GM12891 (cell line): ENCODE results near the gene TMEM242.
A peak's percentile ranks its signal among the peaks of the same experiment; 100 is the strongest.

Experiments used
- DNase-seq: peaks from one replicate; pipeline ENCODE4 v3.0.0; 2011; ENCODE audit warnings: low spot score; ENCODE audit not compliant: insufficient read length
- FAIRE-seq: peaks from 2 replicates; lab custom pipeline; 2011; peaks lifted over from hg19 to GRCh38; lab: Jason Lieb, UNC
- PAX5 ChIP-seq: IDR thresholded peaks from 2 replicates; pipeline ENCODE4 v1.6.1; 2011; ENCODE audit warnings: low read length, moderate library complexity, mild to moderate bottlenecking; ENCODE audit not compliant: insufficient read depth, severe bottlenecking
- POLR2A ChIP-seq: IDR thresholded peaks from 2 replicates; pipeline ENCODE4 v1.6.1; 2011; ENCODE audit warnings: low read depth, low read length, control low read depth
- POLR2AphosphoS5 ChIP-seq: IDR thresholded peaks from 2 replicates; pipeline ENCODE4 v1.6.1; 2011; ENCODE audit warnings: low read depth, low read length, control low read depth
- POU2F2 ChIP-seq: IDR thresholded peaks from 2 replicates; pipeline ENCODE4 v1.6.1; 2011; ENCODE audit warnings: low read depth, mild to moderate bottlenecking, control low read depth, low read length, moderate library complexity
- SPI1 ChIP-seq: IDR thresholded peaks from 2 replicates; pipeline ENCODE4 v1.6.1; 2011; ENCODE audit warnings: low read depth, low read length, control low read depth
- TAF1 ChIP-seq: IDR thresholded peaks from 2 replicates; pipeline ENCODE4 v1.6.1; 2011; ENCODE audit warnings: low read depth, low read length, control low read depth

The TMEM242 gene

GRCh38 chr6:157307661-157308060 is 15.7 kb downstream of the TMEM242 start:
- FAIRE-seq, result no peak

DNA sequence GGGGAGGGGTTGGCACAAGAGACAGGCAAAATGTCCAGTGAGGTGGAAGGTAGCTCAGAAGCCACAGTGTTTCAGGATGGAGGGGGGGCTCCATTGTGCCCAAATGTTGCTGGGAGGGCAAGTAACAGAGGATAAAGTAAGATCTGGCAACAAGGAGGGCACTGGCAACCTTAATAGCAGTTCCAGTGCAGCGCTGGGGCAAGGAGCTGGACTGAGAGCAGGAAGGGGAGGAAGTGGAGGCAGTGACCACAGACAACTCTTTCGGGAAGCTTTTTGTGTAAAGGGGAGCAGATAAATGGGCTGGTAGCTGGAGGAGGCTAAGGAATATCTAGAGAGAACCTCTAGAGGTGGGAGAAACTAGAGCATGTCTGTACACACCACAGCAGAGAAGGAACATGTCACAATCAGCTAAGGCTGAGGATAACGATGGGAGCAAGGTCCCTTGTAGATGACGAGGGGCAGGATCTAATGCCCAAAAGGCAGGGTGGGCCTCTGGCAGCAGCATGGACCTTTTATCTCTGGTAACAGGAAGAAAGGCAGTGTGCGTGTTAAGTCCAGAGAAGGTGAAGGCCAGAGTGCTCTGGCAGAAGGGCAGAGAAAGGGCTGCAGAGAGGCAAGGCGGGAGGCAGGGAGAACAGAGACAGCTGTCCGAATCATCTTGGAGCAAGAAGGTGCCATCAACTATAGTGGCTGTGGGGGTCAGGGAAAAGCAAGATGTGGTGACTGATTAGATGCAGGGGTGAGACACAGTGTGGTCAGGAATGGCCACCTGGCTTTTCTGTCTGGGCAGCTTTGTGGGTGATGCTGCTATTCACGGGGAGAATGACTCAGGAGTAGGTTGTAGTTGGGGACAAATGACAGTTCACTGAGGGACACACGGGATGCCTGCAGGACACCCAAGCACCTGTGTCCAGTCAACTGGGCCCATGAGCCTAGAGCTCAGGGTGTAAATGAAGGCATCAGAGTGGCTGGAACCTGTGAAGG is 17.4 kb downstream of the TMEM242 start:
- no peak for TF ChIP-seq TAF1
- TF ChIP-seq POU2F2, result no peak
- TF ChIP-seq POLR2A, result no peak
- TF ChIP-seq SPI1, result no peak
- no peak for DNase-seq
- no peak for FAIRE-seq

More at GRCh38 chr6:157307661-157308060, 15.7 kb downstream of the TMEM242 start:
- TF ChIP-seq TAF1 (no peak), POLR2AphosphoS5 (no peak), POLR2A (no peak), POU2F2 (no peak), SPI1 (no peak), PAX5 (no peak)
- no peak for DNase-seq

- TF ChIP-seq SPI1 (0 out of 2 replicates have a peak, but pooled peaks have one; percentile 4), POLR2AphosphoS5 (no peak)
- no peak for FAIRE-seq
- no peak for DNase-seq
Measured at GRCh38 chr6:157304899-157305663, 18.2 kb downstream of the TMEM242 start.

- FAIRE-seq (peak; percentile 23), DNase-seq (no peak)
- TF ChIP-seq PAX5 (no peak), SPI1 (no peak; the same call in 1 of the 2 replicates), TAF1 (no peak), POU2F2 (no peak), POLR2AphosphoS5 (no peak)
Measured at GRCh38 chr6:157302736-157303135, 20.6 kb downstream of the TMEM242 start.

DNA sequence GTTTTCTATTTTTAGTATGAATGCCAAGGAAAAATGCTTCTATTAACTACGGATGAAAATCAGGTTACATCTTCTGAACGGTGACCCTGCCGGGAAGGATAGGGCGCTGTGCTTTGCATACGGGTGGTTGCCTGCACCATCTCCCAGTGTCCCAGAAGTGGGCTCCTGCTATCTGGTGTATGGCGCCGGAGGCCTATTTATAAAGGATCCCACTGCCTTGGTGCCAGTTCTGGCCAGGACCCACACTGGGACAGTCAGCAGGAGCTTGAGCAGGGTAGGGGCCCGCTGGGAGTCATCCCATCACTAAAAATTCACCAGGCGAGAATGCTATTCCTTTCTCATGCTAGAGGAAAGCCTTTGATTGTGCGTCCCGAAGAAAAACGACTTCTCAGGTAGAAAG is 22.9 kb downstream of the TMEM242 start:
- TF ChIP-seq SPI1, result no peak
- TF ChIP-seq POLR2AphosphoS5, result no peak
- no peak for TF ChIP-seq TAF1
- TF ChIP-seq POLR2A, result no peak
- TF ChIP-seq PAX5, result no peak
- TF ChIP-seq POU2F2, result no peak
- DNase-seq, result no peak
- no peak for FAIRE-seq

- TF ChIP-seq PAX5, result no peak
- no peak for TF ChIP-seq SPI1
- no peak for TF ChIP-seq POU2F2
- TF ChIP-seq POLR2A, result no peak
- TF ChIP-seq POLR2AphosphoS5, result no peak
- TF ChIP-seq TAF1, result no peak
- DNase-seq (no peak), FAIRE-seq (no peak)
Measured at GRCh38 chr6:157300006-157300405, 23.3 kb downstream of the TMEM242 start.

- TF ChIP-seq POLR2AphosphoS5 (no peak), POLR2A (no peak), SPI1 (no peak), TAF1 (no peak), POU2F2 (no peak), PAX5 (no peak)
- FAIRE-seq (no peak), DNase-seq (no peak)
Measured at GRCh38 chr6:157298216-157298724, 25.0 kb downstream of the TMEM242 start.

DNA sequence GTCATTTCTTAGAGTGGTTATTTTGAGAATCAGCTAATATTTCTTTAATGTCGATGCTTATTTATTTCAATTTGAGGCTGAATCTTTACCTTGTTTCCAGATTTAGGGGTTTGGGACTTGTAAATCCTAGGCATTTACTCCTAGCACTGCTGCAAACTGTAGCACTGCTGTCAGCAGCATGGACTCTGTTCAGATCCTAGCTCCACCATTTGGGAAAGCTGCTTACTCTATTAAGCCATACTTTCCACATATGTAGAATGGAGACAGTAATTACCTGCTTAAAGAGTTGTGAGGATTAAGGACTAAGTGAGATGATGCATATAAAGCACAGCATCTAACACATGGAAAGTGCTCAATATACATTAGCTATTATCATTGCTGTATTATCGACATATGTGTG is 28.7 kb downstream of the TMEM242 start:
- DNase-seq (no peak), FAIRE-seq (no peak)
- no peak for TF ChIP-seq TAF1
- TF ChIP-seq POU2F2, result no peak

DNA sequence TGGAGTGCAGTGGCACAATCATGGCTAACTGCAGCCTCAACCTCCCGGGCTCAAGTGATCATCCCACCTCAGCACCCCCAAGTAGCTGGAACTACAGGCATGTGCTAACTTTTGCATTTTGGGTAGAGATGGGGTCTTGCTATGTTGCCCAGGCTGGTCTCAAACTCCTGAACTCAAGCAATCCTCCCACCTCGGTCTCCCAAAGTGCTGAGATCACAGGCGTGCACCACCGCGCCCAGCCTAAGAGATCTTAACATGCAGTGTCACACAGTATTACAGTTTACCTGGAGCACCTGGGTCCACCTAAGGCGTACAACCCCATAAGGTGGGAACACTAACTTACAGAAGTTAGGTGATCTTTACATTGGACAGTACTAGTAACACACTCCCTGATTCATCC is 29.5 kb downstream of the TMEM242 start:
- FAIRE-seq (no peak), DNase-seq (no peak)
- no peak for TF ChIP-seq SPI1
- TF ChIP-seq POLR2AphosphoS5, result no peak
- TF ChIP-seq PAX5, result no peak
- TF ChIP-seq POU2F2, result no peak
- no peak for TF ChIP-seq TAF1
- TF ChIP-seq POLR2A, result no peak
